ENCODE data around the gene NOS2. TPM values are rescaled to one million over a fixed set of nuclear protein-coding genes. Genes with fewer than 3 reads are reported as not detected.
"Not testable (repeated sequence)": the region's sequence is repeated elsewhere in the genome, so short reads cannot be mapped to it uniquely, and the experiment has no call there.

Gene NOS2
- total RNA-seq, 2 donors from 2014 or later = 29.7 to 34.5 TPM

DNA sequence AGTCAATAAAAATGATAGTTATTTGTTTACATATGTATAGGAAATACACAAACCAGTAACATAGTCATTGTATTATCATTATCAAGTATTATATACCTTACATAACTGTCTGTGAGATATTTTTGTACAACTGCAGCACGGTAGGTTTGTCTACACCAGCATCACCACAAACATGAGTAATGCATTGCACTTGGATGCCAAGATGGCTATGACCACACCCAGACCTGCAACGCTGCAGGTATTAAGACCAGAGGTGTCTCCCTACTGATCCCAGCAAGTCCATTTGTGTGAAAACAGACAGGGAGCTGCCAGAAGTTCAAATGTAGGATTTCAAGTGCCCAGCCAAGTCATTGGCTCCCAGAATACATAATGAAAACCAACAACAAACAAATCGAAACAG, 34.2 kb upstream of the NOS2 start:
- H3K4me1 ChIP-seq = no peaks in the 10 kb centered on the region

DNA sequence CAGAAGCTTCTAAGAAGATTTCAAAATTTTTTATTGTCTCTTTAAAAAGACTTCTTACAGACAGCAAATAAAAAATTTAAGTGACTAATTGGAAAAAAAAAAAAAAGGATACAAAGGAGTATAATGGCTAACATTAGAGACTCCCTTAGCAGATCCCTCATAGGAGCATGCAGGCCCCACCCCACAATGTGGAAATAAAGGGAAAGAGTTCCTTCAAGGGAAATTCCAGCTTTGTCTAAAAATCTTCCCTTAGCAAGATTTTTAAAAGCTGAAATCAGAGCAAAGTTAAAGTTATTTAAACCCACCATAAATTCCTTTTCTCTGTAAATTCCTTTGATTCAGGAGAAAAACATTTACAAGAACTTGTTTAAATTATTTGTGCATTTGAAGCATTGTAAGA, 32.5 kb upstream of the NOS2 start:
- H3K27me3 ChIP-seq = no peaks in the 10 kb centered on the region
- intact Hi-C loops (cut with DNase I) = no loop called here
- H3K4me3 ChIP-seq = no peak overlapping the region
- no peak overlapping the region for H3K9ac ChIP-seq (ENCODE audit: low read depth in 2 of 2, low read length in 2 of 2)
- H3K36me3 ChIP-seq = no peaks in the 10 kb centered on the region
- H3K27ac ChIP-seq = no peak overlapping the region
- no peak for DNase-seq
- H3K4me1 ChIP-seq = no peaks in the 10 kb centered on the region
- TF ChIP-seq, protein P1, sequence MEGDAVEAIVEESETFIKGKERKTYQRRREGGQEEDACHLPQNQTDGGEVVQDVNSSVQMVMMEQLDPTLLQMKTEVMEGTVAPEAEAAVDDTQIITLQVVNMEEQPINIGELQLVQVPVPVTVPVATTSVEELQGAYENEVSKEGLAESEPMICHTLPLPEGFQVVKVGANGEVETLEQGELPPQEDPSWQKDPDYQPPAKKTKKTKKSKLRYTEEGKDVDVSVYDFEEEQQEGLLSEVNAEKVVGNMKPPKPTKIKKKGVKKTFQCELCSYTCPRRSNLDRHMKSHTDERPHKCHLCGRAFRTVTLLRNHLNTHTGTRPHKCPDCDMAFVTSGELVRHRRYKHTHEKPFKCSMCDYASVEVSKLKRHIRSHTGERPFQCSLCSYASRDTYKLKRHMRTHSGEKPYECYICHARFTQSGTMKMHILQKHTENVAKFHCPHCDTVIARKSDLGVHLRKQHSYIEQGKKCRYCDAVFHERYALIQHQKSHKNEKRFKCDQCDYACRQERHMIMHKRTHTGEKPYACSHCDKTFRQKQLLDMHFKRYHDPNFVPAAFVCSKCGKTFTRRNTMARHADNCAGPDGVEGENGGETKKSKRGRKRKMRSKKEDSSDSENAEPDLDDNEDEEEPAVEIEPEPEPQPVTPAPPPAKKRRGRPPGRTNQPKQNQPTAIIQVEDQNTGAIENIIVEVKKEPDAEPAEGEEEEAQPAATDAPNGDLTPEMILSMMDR (IDR thresholded peaks at IDR 0.05) = no peak
- H3K9me3 ChIP-seq = no peaks in the 10 kb centered on the region

More for the DNA sequence above, 34.2 kb upstream of the NOS2 start:
- H3K4me3 ChIP-seq = no peak overlapping the region
- H3K9me3 ChIP-seq = no peaks in the 10 kb centered on the region
- no peak overlapping the region for H3K27ac ChIP-seq
- H3K9ac ChIP-seq (ENCODE audit: low read depth in 2 of 2, low read length in 2 of 2) = no peak overlapping the region
- TF ChIP-seq, protein P1 (IDR thresholded peaks at IDR 0.05) = no peak
- no peaks in the 10 kb centered on the region for H3K36me3 ChIP-seq
- no peaks in the 10 kb centered on the region for H3K27me3 ChIP-seq
- intact Hi-C loops (cut with DNase I) = no loop called here
- DNase-seq = no peak

DNA sequence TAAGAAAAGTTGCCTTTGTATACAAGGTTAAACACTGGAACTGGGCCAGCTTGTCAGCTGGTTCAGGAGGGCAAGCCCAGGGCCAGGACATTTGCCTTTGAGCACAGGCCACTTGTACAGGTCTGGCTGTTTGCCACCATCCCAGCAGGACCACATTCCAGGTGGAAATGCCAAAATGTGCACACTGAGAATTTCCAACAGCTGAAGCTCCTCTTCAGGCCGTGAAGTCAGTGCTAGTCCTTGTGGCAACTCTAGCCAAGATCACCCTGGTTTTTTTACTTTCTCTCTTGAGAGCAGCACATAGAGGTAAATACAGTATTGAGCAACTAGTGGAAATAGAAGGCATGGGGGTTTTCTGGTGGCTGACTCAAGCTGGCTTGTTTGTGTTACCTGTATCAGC, 29.6 kb upstream of the NOS2 start:
- H3K27ac ChIP-seq, DNase-seq: not testable (repeated sequence)

DNA sequence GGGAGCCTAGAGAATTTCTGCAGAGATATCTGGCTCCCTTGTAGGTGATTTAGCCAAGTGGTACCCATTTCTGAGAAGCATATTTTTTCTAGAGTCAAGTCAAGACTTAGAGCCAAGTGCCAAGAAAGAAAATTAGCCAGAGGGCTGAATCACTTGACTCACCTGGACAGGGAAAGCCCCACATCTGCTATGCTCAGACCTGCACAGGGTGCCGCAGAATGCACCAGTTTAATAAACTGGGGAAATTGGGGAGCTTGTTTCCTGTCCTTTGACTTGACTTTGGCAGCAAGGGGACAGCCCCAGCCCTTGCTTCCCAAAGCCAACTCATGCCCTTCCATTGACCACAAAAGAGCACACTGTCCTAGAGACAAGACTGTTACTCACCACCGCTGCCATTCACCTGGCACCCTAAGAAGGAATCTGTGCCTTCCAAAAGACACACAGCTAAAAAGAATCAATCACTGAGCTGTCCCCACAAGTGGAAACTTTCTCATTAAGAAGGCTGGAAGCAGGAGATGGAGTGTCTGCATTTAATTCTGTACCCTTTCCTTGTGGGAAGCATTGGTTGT, 28.9 kb upstream of the NOS2 start:
- H3K4me1 ChIP-seq; DNase-seq; H3K27ac ChIP-seq; H3K9me3 ChIP-seq; H3K9ac ChIP-seq (ENCODE audit: low read depth in 2 of 2, low read length in 2 of 2); H3K27me3 ChIP-seq; intact Hi-C loops (cut with DNase I); H3K36me3 ChIP-seq; H3K4me3 ChIP-seq: not testable (repeated sequence)

More for the DNA sequence above, 29.6 kb upstream of the NOS2 start:
- intact Hi-C loops (cut with DNase I); H3K4me3 ChIP-seq; H3K36me3 ChIP-seq; H3K9me3 ChIP-seq; H3K4me1 ChIP-seq; H3K9ac ChIP-seq (ENCODE audit: low read depth in 2 of 2, low read length in 2 of 2); H3K27me3 ChIP-seq: not testable (repeated sequence)

DNA sequence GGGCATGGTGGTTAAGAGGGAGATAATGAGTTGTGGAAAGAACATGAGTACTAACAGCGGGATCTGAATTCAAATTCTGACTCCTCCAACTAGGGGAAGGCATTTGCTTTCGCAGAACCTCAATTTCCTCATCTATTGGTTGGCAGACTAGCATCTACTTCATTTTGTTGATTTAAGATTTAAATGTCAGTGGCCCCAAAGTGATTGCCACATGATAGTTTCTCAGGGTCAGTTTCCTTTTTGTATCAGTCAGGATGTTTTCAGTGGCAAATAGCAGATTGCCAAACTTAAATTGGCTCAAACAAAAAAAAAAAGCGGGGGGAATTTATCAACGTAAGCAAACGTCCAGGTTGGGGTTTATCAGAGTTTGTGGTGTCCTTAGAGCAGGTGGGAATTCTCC, 25.1 kb upstream of the NOS2 start:
- Histone ChIP-seq H3K27me3 (no peaks in the 10 kb centered on the region), H3K9ac (ENCODE audit: low read depth in 2 of 2, low read length in 2 of 2) (no peak overlapping the region), H3K9me3 (no peaks in the 10 kb centered on the region), H3K27ac (no peak overlapping the region), H3K4me1 (no peaks in the 10 kb centered on the region), H3K36me3 (no peaks in the 10 kb centered on the region), H3K4me3 (no peak overlapping the region)
- TF ChIP-seq, protein P1 (IDR thresholded peaks at IDR 0.05) = no peak
- intact Hi-C loops (cut with DNase I) = no loop called here
- no peak for DNase-seq

DNA sequence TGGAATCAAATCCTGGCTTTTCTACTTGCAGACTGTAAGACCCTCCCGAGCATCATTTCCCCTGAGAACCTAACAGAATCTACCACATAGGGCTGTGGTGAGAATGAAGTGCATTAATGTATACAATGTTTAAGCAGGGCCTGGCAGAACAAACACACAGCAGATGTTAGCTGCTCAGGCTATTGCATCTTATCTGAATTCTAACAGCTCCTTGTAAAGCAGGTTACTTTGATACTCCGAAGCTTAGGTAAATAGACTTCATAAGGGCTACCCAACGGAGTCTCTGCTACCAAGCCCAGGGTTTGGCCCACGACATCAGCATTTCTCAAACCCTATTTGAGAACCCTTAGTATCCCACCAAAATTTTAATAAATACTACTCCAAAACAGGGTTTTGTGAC, 24.4 kb upstream of the NOS2 start:
- no peaks in the 10 kb centered on the region for H3K27me3 ChIP-seq
- no peak overlapping the region for H3K4me3 ChIP-seq
- no peaks in the 10 kb centered on the region for H3K36me3 ChIP-seq
- no peaks in the 10 kb centered on the region for H3K4me1 ChIP-seq
- TF ChIP-seq, protein P1 (IDR thresholded peaks at IDR 0.05) = no peak
- peak; percentile 52 for DNase-seq
- H3K9ac ChIP-seq (ENCODE audit: low read depth in 2 of 2, low read length in 2 of 2) = no peak overlapping the region
- intact Hi-C loops (cut with DNase I) = no loop called here
- H3K9me3 ChIP-seq = no peaks in the 10 kb centered on the region
- peak overlapping the region; percentile 19 for H3K27ac ChIP-seq
